GM12865 (cell line): Measurements from ENCODE around the gene ERC2.
"Not testable (repeated sequence)": the region's sequence is repeated elsewhere in the genome, so short reads cannot be mapped to it uniquely, and the experiment has no call there.

Experiments used
- DNase-seq: peaks from one replicate; pipeline ENCODE4 v3.0.0; 2010; ENCODE audit warnings: low read depth
- H3K4me3 ChIP-seq: 2 replicates; pipeline ENCODE4 v1.5.1; 2011; ENCODE audit warnings: mild to moderate bottlenecking, low read depth, low read length, control low read depth
- TF ChIP-seq, protein P1 (sequence below): IDR thresholded peaks from 2 replicates; pipeline ENCODE4 v1.5.1; 2011; ENCODE audit warnings: low read length, control low read depth, low read depth, inconsistent platforms; ENCODE audit not compliant: insufficient read depth; ENCODE audit errors: missing control alignments

The ERC2 gene

DNA sequence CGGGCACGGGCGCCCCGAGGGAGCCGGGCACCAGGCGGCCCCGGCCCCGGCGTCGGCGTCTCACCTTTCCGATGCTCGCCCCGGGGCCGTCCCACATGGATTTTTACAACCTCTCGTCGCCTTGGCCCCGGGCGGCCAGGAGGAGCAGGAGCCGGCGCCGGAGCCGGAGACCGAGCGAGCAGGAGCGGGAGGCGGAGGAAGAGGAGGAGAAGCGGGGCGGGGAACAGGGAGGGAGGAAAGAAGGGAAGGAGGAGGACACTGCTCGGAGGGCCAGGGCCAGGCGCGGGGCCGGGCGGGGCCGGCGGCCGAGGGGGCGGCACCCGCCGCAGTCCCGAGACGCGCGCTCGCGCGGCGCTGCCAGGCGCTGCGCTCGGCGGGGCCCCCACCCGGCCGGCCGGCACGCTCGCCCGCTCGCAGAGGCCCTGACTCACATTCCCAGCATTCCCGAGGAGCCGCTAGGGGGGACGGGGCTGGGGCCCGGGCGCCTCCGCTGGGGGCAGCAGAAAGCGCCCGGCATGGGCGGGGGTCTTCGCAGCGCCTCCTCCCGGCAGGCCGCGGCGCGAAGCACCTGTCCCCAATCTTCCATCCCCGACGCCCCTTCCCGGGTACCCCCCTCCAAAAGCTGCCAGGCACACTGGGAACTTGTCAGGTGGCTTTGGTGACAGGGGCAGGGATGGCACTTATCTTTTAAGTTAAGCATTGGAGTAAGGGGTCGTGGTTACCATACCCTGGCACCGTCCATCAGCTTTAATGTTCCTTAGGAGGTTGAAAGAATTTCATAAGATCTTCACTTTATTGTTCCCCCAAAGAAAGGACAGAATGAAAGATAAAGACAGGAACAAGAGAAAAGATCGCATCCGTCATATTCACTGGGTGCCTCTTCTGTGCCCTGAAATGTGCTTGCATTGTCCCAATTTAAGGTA is at the start of gene ERC2:
Gene ERC2 (minus strand): TSS at position 284 of the 923 bp plus-strand sequence.
- no peak for DNase-seq
- TF ChIP-seq, protein P1, sequence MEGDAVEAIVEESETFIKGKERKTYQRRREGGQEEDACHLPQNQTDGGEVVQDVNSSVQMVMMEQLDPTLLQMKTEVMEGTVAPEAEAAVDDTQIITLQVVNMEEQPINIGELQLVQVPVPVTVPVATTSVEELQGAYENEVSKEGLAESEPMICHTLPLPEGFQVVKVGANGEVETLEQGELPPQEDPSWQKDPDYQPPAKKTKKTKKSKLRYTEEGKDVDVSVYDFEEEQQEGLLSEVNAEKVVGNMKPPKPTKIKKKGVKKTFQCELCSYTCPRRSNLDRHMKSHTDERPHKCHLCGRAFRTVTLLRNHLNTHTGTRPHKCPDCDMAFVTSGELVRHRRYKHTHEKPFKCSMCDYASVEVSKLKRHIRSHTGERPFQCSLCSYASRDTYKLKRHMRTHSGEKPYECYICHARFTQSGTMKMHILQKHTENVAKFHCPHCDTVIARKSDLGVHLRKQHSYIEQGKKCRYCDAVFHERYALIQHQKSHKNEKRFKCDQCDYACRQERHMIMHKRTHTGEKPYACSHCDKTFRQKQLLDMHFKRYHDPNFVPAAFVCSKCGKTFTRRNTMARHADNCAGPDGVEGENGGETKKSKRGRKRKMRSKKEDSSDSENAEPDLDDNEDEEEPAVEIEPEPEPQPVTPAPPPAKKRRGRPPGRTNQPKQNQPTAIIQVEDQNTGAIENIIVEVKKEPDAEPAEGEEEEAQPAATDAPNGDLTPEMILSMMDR: no peak
- H3K4me3 ChIP-seq: no peak within 1 kb of the TSS

DNA sequence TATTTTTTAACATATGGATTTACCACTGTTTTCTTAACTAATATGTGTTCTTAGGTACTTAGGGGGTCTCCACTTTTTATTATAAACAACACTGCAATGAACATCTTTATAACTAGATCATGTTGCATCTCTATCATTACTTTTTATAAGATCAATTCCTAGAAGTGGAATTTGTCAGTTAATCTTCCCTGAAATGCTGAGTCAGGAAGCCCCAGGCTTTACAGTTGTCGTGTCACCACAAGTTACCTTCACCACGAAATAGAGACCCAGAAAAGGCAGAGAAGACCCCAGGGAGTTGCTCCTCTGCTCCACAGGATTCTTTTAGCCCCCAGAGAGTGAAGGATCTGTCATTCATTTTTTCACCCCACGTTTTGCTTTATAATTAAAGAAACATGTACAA is 34.5 kb upstream of the ERC2 start:
- TF ChIP-seq, protein P1: no peak
- H3K4me3 ChIP-seq: no peak overlapping the region
- no peak for DNase-seq

DNA sequence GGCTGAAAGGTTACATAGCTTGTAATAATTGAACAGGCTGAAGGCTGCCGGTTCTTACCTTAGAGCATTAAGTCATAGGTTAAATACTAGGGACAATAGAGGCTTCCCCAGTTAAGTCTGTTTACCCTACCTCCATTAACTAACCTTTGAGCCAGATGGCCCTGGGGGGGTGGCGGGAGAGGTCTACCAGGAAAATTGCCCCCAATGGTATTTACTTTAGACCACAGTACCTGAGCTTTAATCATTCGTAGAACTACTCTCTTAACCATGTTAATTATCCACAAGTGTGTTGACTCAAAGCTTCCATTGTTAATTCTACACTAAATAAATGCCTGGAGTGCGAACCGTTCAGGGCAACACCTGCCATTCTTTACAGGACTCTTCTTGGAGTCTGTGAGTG is 28.1 kb upstream of the ERC2 start:
- DNase-seq, H3K4me3 ChIP-seq: not testable (repeated sequence)

DNA sequence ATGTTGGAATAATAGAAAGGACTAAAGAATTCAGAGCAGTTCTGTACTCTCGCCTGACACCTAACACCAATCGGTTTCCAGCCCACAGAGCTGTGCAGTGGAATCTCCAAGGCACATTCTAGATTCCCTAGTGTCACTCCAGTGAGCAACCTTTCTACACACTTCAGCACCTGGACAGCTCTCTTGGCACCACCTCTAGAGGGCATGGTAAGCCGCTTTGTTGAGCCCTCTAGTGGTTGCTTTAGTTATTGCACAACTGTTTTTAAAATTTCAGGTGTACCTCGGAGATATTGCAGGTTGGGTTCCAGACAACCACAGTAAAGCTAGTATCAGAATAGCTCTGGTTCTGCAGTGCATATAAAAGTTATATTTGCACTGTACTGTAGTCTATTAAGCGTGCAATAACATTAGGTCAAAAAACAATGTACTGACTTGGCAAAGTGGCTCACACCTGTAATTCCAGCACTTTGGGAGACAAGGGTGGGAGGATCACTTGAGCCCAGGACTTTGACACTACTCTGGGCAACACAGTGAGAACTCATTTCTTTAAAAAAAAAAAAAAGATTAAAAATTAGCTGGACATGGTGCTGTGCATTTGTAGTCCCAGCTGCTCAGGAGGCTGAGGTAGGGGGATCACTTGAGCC is 26.5 kb upstream of the ERC2 start:
- TF ChIP-seq, protein P1: peak; percentile 97
- H3K4me3 ChIP-seq: no peak overlapping the region
- peak; percentile 87 for DNase-seq

DNA sequence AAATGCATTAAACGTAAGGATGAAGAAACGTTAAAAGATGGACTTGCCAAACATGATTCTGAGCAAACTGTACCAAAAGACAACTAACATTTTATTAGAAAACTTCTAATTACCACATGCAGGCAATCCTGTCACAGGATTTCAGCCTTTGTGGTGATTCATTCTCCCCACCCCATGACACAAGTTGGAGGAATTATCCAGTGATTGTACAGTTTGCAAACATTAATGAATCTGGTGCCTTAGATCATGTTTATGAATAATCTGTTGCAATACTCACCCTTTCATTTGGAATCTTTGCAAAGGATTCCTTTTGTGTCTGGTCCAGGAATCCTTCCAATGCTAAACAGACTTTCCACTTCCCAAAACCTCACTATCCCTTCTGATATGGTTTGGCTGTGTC is 23.3 kb upstream of the ERC2 start:
- TF ChIP-seq, protein P1: no peak
- H3K4me3 ChIP-seq: no peak overlapping the region
- DNase-seq: no peak

DNA sequence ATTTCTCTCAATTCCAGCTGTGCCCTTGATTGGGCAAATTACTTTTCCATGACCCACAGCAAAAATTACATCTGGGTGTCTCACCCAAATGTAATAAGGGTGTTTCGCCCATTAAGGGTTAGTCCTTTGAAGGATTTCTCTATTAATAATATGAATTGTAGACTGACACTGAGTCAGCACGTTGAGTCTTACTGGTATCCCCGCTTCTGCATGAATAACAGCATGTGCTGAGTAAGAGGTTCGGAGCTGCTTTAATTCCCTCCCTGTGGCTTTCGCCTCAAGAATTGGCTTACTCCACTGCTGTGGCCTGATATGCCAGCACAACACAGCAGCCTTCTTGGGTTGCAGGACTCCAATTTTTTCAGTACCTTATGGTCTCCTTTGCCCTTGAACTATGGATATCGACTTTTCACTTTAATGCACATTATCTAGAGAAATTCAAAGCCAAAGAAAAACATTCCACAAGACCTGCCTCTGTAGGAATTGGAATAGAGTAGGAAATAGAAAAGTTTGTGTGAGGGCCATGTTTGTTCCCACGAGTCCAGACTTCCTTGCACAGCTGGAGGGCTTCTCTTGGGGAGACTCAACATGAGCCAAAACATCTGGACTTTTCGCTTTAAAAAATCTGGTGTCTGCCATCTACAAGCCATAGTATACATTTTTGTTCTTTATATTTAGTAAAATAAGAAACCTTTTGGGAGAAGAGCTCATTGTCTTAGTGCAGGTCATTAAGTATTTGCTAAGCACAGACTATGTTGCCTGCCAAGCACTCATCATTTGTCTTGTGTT is 20.7 kb upstream of the ERC2 start:
- TF ChIP-seq, protein P1: no peak
- no peak overlapping the region for H3K4me3 ChIP-seq
- no peak for DNase-seq

DNA sequence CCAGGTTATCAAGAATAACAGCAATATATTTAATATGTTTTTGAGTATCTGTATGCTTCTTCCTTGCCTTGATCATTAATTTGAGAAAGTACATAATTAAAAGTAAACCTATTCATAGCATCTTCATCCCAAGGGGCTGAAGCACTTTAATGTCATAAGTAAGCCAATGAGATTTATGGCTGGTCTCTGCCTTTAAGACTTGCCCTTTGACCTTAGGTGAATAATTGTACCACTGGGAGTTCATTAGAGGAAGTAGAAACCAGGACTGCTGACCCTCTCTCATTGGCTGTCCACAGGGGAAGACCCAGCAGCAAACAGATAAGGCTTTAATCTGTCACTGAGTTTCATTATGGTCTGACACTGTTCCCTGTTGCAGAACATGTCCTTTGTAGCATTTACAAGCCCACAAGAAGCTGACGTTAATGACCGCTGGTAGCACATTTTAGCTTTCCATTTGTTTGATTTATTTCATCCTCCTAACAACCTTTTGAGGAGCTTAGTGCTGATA is 16.3 kb upstream of the ERC2 start:
- TF ChIP-seq, protein P1: no peak
- DNase-seq: no peak
- no peak overlapping the region for H3K4me3 ChIP-seq
